Karpas-422 (cell line): ENCODE results near the gene RNF157. TPM values are rescaled to one million over a fixed set of nuclear protein-coding genes. Genes with fewer than 3 reads are reported as not detected.

ENCODE experiments used
- DNase-seq: peaks from one replicate; pipeline ENCODE4 v3.0.0-alpha.2; 2015
- H2AFZ ChIP-seq: fragments of 200-600 bp; sonication (generic); 2 replicates; pipeline ENCODE4 v1.6.1; 2014; ENCODE audit warnings: antibody characterized with exemption, low read length, mixed read lengths
- H3K27ac ChIP-seq: fragments of 200-600 bp; sonication (generic); 2 replicates; pipeline ENCODE4 v1.5.1; 2014; ENCODE audit warnings: mild to moderate bottlenecking, low read length, moderate library complexity
- H3K27me3 ChIP-seq: fragments of 200-600 bp; sonication (generic); 2 replicates; pipeline ENCODE4 v1.6.1; 2014; ENCODE audit warnings: low read length, mixed read lengths
- H3K36me3 ChIP-seq: fragments of 200-600 bp; sonication (generic); 2 replicates; pipeline ENCODE4 v1.6.1; 2014; ENCODE audit warnings: low read length, mixed read lengths; ENCODE audit not compliant: insufficient read depth
- H3K4me1 ChIP-seq: fragments of 200-600 bp; sonication (generic); 2 replicates; pipeline ENCODE4 v1.6.1; 2014; ENCODE audit warnings: mild to moderate bottlenecking, low read length, mixed read lengths
- H3K4me2 ChIP-seq: fragments of 200-600 bp; sonication (generic); 2 replicates; pipeline ENCODE4 v1.6.1; 2014; ENCODE audit warnings: low read length, low read depth, mild to moderate bottlenecking; ENCODE audit not compliant: poor library complexity, severe bottlenecking
- H3K4me3 ChIP-seq: fragments of 200-600 bp; sonication (generic); 2 replicates; pipeline ENCODE4 v1.5.1; 2014; ENCODE audit warnings: mild to moderate bottlenecking, antibody characterized with exemption, low read length, mixed read lengths
- H3K79me2 ChIP-seq: fragments of 200-600 bp; sonication (generic); 2 replicates; pipeline ENCODE4 v1.6.1; 2014; ENCODE audit warnings: mild to moderate bottlenecking, low read length, mixed read lengths
- H3K9ac ChIP-seq: fragments of 200-600 bp; sonication (generic); 2 replicates; pipeline ENCODE4 v1.6.0; 2014; ENCODE audit warnings: low read length
- H3K9me2 ChIP-seq: fragments of 200-600 bp; sonication (generic), shearing (Covaris generic); replicated peaks from 2 replicates; pipeline ENCODE4 v1.6.0; 2014; ENCODE audit warnings: mild to moderate bottlenecking, low read length, moderate library complexity; ENCODE audit not compliant: insufficient read depth
- H3K9me3 ChIP-seq: fragments of 300-700, 200-600 bp; sonication (generic); 2 replicates; pipeline ENCODE4 v1.6.1; 2014; ENCODE audit warnings: low read length, mixed read lengths
- H4K20me1 ChIP-seq: fragments of 200-600 bp; sonication (generic); 2 replicates; pipeline ENCODE4 v1.6.1; 2014; ENCODE audit warnings: mild to moderate bottlenecking, antibody characterized with exemption, low read length, low read depth; ENCODE audit not compliant: insufficient read depth
- total RNA-seq: library from RNA; depleted of rRNA; stranded (reverse); fragments of >200 nt; shearing (Covaris generic); gene quantifications from 2 replicates; pipeline ENCODE4 v1.2.3, GENCODE V29; 2014; ENCODE audit warnings: low replicate concordance; rRNA removed

Gene RNF157
- total RNA-seq = not detected in 2 replicates

DNA sequence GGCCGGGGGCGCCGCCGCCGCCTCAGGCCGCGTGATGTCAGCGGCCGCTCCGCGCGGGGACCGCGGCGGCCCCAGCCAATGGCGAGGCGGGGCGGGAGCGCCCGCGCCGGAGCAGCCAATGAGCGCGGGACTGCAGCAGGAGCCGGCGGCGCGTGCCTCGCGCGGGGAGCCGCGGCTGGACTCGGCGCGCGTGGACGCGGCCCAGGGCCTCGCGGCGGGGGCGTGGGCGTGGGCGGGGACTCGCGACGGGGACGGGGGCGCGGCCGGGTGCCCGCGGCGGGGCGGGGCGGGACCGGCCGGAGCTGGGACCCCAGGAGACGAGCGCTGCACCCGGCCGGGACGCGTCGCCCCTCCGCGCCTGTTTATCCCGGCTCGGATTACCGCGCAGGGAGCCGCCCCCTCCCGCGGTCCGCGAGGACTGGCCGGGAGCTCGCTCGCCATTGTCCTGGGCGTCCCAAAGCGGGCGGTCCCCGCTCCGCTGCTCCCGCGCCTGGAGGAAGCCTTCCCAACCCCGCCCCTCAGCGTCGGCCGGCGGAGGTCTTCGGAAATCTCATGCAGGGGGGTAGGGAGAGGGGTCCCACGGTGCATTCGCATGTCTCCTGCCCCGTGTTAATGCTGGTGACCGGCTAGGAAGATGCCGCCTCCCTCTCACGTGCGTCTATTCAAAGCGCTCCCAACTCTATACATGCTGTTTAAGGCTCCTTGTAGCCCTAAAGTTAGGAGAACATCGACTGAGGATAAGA, at the start of gene RNF157:
Gene RNF157, minus strand, starts transcription at position 33 of the 743 bp plus-strand sequence. CDS start 253 bp downstream, outside the sequence.
- Histone ChIP-seq H3K27ac (no peak within 1 kb of the TSS), H3K9ac (no peak within 1 kb of the TSS), H3K4me3 (no peak within 1 kb of the TSS), H3K79me2 (no peaks in the 10 kb centered on the region), H3K9me3 (no peaks in the 10 kb centered on the region), H3K9me2 (no peaks in the 10 kb centered on the region), H3K4me1 (no peaks in the 10 kb centered on the region), H3K36me3 (no peaks in the 10 kb centered on the region), H2AFZ (no peak within 1 kb of the TSS), H4K20me1 (no peaks in the 10 kb centered on the region), H3K4me2 (no peak within 1 kb of the TSS), H3K27me3 (no peaks in the 10 kb centered on the region)
- DNase-seq = no peak

DNA sequence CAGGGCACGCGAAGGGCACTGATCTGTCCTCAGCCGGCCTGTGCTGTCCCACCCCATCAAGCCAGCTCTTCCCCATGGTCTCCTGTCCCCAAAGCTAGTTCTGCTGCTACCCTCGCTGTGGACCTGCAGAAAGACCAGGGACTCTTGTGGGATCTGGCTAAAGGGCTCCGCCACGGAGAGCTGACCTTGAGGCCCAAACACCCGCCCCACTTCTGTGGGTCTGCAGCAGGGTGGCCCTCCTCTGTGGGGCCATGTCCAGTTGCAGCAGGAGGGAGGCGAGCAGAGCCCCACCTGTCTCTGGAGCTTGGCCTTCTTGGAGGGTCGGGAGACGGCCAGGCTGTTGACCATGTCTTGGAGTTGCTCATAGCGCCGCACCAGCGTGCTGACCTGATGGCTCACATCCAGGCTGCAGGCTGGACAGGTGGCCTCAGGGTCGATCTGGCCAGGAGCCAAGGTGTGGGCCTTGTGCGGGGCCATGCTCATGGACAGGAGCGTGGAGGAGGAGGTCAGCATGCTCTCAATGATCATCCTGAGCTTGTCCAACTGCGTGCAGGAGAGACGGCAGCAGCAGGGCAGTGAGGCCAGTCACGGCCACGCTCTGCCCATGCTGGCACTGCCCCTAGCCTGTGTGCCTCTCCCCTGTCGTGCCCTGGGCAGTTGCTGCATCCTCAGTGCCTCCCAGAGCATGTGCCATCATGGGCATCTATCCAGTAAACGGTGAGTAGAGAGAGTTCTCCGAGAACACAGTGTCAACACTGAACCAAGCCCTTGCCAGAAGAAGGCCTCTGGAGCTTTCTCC, 41.5 kb upstream of the RNF157 start:
- Histone ChIP-seq H3K9me2 (no peaks in the 10 kb centered on the region), H3K4me3 (no peak overlapping the region), H3K27me3 (no peaks in the 10 kb centered on the region), H3K9me3 (no peaks in the 10 kb centered on the region), H2AFZ (no peak overlapping the region), H3K4me1 (no peaks in the 10 kb centered on the region), H3K79me2 (no peaks in the 10 kb centered on the region), H3K36me3 (no peaks in the 10 kb centered on the region), H4K20me1 (no peaks in the 10 kb centered on the region), H3K9ac (no peak overlapping the region), H3K4me2 (no peak overlapping the region), H3K27ac (no peak overlapping the region)
- DNase-seq = no peak

- H2AFZ ChIP-seq = no peak overlapping the region
- H3K4me2 ChIP-seq = no peak overlapping the region
- H3K79me2 ChIP-seq = no peaks in the 10 kb centered on the region
- DNase-seq = no peak
- no peaks in the 10 kb centered on the region for H3K4me1 ChIP-seq
- H4K20me1 ChIP-seq = no peaks in the 10 kb centered on the region
- H3K9ac ChIP-seq = no peak overlapping the region
- no peak overlapping the region for H3K4me3 ChIP-seq
- H3K36me3 ChIP-seq = no peaks in the 10 kb centered on the region
- no peaks in the 10 kb centered on the region for H3K27me3 ChIP-seq
- no peaks in the 10 kb centered on the region for H3K9me2 ChIP-seq
- H3K27ac ChIP-seq = no peak overlapping the region
- no peaks in the 10 kb centered on the region for H3K9me3 ChIP-seq
These were observed 40.4 kb upstream of the RNF157 start for GRCh38 chr17:76280650-76281049.

GRCh38 chr17:76279742-76280287, 39.5 kb upstream of the RNF157 start:
- no peak for DNase-seq
- H3K79me2 ChIP-seq = no peaks in the 10 kb centered on the region
- H3K9ac ChIP-seq = no peak overlapping the region
- no peaks in the 10 kb centered on the region for H3K9me3 ChIP-seq
- no peak overlapping the region for H3K27ac ChIP-seq
- no peaks in the 10 kb centered on the region for H3K4me1 ChIP-seq
- H3K9me2 ChIP-seq = no peaks in the 10 kb centered on the region
- no peaks in the 10 kb centered on the region for H3K36me3 ChIP-seq
- no peaks in the 10 kb centered on the region for H4K20me1 ChIP-seq
- no peak overlapping the region for H3K4me2 ChIP-seq
- H3K4me3 ChIP-seq = no peak overlapping the region
- no peak overlapping the region for H2AFZ ChIP-seq
- no peaks in the 10 kb centered on the region for H3K27me3 ChIP-seq

DNA sequence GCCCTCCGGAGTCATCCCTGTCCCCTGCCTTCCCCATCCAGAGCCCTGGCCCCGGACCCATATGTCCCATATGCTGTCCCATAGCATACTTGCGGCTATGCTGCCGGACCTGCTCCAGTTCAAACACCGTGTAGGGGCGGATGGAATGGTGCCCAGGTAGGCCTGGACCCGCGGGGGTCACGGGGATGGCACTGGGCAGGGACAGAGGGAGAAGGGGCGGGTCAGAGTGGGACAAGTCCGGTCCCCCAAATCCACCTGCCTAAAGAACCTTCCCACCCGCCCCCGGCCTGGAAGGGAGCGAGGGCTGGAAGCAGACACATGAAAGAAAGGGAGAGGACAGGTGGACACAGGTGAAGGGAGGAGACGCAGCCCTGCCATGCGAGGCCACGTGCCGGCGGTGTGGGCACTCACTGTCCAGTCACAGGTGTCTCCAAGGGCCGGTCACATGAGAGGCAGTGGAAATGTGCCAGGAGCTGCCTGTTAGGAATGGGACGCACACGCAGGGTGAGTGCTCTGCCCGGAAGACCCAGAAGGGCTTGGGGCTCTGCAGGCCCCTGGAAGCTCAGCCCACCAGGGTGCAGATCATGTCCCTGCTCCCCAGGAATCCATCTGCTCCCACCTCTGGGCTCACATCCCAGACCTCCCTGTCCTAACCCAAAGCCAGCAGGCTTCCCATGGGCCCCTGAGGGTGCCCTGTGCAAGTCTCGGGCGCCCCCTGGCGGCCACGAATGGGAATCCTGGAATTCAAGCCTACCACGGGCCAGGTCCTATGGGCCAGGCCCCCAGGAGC, 38.9 kb upstream of the RNF157 start:
- H3K36me3 ChIP-seq = no peaks in the 10 kb centered on the region
- DNase-seq = peak; percentile 92
- H3K9me3 ChIP-seq = no peaks in the 10 kb centered on the region
- no peaks in the 10 kb centered on the region for H3K9me2 ChIP-seq
- no peak overlapping the region for H3K4me2 ChIP-seq
- no peaks in the 10 kb centered on the region for H4K20me1 ChIP-seq
- H3K9ac ChIP-seq = no peak overlapping the region
- no peak overlapping the region for H2AFZ ChIP-seq
- no peaks in the 10 kb centered on the region for H3K79me2 ChIP-seq
- H3K27me3 ChIP-seq = no peaks in the 10 kb centered on the region
- no peak overlapping the region for H3K27ac ChIP-seq
- H3K4me3 ChIP-seq = no peak overlapping the region
- no peaks in the 10 kb centered on the region for H3K4me1 ChIP-seq

GRCh38 chr17:76278268-76278908, 38.1 kb upstream of the RNF157 start:
- no peak overlapping the region for H3K4me3 ChIP-seq
- H3K27me3 ChIP-seq = no peaks in the 10 kb centered on the region
- DNase-seq = no peak
- no peak overlapping the region for H3K9ac ChIP-seq
- H3K27ac ChIP-seq = no peak overlapping the region
- H2AFZ ChIP-seq = no peak overlapping the region
- no peaks in the 10 kb centered on the region for H3K9me3 ChIP-seq
- no peaks in the 10 kb centered on the region for H4K20me1 ChIP-seq
- H3K36me3 ChIP-seq = no peaks in the 10 kb centered on the region
- H3K4me2 ChIP-seq = no peak overlapping the region
- H3K79me2 ChIP-seq = no peaks in the 10 kb centered on the region
- no peaks in the 10 kb centered on the region for H3K9me2 ChIP-seq
- no peaks in the 10 kb centered on the region for H3K4me1 ChIP-seq

DNA sequence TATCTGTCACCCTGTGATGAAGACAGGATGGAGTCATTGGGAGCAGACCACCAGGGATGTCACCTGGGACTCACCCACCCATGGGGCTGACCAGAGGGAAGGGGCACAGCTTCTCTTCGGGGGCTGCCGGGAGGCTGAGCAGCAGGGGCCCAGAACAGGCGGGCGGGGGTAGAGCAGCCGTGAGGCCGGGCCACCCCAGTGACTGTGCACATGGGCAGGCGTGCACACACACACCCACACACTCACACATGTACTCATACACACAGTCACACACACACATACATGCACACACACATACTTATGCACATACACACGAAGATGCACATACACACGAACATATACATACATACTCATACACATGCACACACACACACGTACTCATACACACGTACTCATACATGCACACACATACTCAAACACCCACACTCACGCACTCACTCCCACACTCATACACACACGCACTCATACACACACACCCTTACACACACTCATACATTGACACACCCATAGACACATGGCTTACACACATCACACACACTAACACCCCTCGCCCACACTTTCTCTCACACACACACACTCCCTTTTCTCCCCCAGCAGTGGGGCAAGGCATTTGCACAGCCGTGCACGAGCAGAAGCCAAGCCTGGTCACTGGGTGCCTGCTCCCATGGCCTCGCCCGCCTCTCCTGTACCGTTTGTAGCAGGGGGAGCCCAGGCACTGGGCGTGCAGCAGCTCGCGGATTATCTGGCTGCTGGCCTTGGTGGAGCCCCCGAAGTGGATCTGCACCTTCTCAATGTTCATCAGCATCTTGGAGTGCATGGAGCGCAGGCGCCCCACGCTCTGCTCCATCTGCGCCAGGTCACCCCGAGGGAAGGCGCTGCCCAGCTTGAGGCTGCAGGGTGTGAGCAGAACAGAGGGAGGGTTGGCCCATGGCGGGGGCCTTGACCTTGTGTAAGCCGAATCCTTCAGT, 37.3 kb upstream of the RNF157 start:
- Histone ChIP-seq H3K9me3 (no peaks in the 10 kb centered on the region), H3K27me3 (no peaks in the 10 kb centered on the region), H3K9me2 (no peaks in the 10 kb centered on the region), H2AFZ (no peak overlapping the region), H3K79me2 (no peaks in the 10 kb centered on the region), H3K27ac (no peak overlapping the region), H4K20me1 (no peaks in the 10 kb centered on the region), H3K9ac (no peak overlapping the region), H3K4me1 (peaks cover 2% of the 10 kb centered on the region), H3K4me2 (no peak overlapping the region), H3K36me3 (no peaks in the 10 kb centered on the region), H3K4me3 (no peak overlapping the region)
- DNase-seq = no peak
